Subcutaneous adipose tissue (tissue), 4 donors: ENCODE data around the gene HDAC11. TPM values are rescaled to one million over a fixed set of nuclear protein-coding genes. Genes with fewer than 3 reads are reported as not detected.

Experiments
- total RNA-seq, 4 donors: library from RNA; depleted of rRNA; stranded (reverse); fragments of >200 nt; gene quantifications; one replicate each; pipeline ENCODE4 v1.1.0, GENCODE V29; 2016
- TF ChIP-seq, protein P1 (sequence below): fragments of 450-650 bp; IDR thresholded peaks from one replicate; pipeline ENCODE4 v1.5.1; 2016; ENCODE audit warnings: low read depth, mild to moderate bottlenecking, control low read depth, antibody characterized with exemption, moderate library complexity

Gene HDAC11
- total RNA-seq, 4 donors from 2014 or later = 4.9 to 20.9 (median 10.4) TPM

DNA sequence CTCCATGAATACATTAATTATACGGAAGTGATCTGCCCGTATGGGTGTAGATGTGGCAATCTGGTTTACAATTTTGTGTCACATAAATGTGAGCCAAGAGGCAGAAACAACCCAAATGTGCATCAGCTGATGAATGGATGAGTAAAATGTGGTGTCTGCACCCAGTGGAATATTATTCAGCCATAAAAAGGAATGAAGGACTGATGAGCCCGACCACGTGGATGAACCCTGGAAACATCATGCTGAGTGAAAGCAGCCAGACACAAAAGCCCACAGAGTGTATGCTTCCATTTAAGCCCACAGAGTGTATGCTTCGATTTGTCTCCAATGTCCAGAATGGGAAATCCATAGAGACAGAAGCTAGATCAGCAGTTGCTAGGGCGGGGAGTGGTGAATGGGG, 41.2 kb downstream of the HDAC11 start:
- TF ChIP-seq, protein P1, sequence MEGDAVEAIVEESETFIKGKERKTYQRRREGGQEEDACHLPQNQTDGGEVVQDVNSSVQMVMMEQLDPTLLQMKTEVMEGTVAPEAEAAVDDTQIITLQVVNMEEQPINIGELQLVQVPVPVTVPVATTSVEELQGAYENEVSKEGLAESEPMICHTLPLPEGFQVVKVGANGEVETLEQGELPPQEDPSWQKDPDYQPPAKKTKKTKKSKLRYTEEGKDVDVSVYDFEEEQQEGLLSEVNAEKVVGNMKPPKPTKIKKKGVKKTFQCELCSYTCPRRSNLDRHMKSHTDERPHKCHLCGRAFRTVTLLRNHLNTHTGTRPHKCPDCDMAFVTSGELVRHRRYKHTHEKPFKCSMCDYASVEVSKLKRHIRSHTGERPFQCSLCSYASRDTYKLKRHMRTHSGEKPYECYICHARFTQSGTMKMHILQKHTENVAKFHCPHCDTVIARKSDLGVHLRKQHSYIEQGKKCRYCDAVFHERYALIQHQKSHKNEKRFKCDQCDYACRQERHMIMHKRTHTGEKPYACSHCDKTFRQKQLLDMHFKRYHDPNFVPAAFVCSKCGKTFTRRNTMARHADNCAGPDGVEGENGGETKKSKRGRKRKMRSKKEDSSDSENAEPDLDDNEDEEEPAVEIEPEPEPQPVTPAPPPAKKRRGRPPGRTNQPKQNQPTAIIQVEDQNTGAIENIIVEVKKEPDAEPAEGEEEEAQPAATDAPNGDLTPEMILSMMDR = no peak

DNA sequence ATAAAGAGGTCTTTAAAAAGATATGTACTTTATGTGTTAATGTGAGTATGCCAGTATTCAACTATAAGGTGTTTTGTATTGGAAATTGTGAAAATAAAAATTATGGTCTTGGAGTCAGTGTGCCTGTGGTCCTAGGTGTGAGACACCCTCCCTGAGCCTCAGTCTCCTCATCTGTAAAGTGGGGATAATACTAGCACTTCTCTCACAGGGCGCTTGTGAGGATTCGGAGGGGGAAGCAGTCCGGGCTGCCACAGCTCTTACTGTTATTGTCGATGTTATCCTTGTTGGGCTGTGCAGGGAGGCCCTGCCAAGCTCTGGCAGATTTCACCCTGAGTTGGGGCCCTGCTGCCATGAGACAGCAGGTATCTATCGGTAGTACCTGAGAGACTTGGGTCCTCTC, 42.1 kb downstream of the HDAC11 start:
- TF ChIP-seq, protein P1 = no peak

DNA sequence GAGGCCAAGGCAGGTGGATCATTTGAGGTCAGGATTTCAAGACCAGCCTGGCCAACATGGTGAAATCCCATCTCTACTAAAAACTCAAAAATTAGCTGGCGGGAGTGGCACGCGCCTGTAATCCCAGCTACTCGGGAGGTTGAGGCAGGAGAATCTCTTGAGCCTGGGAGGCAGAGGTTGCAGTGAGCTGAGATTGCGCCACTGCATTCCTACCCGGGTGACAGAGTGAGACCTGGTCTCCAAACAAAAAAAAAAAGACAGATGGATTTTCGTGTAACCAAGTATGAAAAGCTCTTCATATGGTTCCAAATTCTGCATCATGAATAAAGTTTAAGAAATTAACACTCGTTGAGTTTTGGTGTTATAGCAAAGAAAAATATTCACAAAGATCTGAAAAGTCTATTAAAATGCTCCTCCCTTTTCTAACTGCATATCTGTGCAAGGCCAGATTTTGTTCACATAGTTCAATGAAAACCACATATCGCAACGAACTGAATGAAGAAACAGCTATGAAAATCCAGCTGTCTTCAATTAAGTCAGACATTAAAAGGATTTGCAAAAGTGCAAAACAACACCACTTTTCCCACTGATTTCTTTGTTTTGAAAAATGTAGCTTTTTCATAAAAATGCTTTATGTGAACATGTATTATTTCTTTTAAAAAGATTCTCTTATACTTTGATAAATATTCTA, 45.0 kb downstream of the HDAC11 start:
- TF ChIP-seq, protein P1 = no peak

DNA sequence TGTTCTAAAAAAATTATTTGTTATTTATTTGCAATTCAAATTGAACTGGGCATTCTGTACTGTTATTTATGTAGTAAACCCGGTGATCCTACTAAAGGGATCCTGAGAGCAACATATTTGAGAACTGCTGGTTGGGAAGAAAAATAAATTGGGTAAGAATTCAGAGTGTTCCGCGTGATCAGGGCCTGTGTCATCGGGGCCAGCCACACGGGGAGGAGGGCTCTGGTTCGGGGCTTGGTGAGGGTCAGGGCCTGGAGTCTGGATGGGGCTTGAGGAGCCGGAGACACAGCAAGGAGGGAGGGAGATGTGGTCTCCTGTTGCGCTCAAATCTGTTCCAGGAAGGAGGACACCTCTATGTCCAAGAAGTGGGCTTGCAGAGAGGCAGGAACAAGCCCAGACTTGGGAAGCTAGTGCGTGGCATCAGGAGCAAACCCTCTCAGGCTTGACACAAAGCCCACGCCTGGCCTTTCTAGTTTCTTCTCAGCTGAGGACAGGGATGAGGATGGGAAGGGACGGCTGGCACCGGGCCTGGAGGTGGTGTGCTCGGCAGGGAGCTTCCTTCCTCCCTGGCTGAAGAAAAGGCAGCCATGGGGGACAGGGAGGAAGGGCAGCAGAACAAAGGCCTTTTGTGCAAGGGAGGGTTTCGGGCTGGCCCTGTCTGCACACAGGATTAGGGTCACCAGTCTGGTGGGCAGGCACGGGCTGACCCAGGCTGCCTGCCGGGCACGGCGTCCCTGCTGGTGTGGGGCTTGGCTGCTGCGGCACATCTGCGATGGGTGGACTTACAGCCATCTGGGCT, 45.9 kb downstream of the HDAC11 start:
- TF ChIP-seq, protein P1 = no peak

DNA sequence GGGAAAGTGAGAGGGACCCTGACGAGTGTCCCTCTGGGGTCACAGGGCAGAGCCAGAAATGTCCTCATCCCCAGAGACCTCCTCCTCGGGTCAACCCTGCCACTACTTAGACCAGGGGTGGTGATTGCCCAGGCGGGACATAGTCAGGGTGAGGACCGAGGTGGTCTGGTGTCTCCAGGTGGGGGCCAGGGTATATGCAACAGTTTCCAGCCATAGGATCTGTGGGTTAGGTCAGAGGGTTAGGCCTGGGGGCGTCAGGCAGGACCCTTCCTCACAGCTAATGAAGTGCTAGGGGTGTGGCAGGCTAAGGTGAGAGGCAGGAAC, 46.5 kb downstream of the HDAC11 start:
- TF ChIP-seq, protein P1 = no peak

DNA sequence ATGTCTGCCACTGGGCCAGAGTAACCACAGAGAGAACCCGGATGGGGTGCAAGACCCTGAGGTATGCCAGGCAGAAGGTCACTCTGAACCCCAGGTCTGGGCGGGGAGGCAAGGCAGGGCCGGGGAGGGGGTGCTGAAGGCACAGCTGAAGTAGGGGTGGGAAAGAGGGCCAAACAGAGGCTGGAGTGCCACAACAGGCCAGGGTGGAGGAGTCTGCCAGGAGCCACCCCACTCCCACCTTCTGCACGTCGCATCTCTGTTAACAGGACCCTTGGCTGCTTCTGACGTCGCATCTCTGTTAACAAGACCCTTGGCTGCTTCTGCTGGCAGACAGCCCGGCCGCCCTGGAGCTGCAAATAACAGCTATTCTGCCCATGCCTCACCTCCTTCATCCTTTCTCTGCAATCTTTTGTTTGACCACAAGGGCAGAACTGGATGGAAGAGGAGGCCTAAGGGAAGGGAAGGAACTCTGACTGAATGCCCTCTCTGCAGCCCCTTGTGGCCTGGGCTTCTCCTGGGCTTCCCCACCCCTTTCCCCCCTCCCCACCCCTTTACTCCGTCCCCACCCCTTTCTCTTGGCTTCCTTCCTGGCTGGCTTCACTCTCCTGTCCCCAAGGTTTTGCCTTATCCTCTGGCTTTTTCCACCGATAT, 48.2 kb downstream of the HDAC11 start:
- TF ChIP-seq, protein P1 = no peak
